ENCODE data around the gene SHCBP1L.

DNA sequence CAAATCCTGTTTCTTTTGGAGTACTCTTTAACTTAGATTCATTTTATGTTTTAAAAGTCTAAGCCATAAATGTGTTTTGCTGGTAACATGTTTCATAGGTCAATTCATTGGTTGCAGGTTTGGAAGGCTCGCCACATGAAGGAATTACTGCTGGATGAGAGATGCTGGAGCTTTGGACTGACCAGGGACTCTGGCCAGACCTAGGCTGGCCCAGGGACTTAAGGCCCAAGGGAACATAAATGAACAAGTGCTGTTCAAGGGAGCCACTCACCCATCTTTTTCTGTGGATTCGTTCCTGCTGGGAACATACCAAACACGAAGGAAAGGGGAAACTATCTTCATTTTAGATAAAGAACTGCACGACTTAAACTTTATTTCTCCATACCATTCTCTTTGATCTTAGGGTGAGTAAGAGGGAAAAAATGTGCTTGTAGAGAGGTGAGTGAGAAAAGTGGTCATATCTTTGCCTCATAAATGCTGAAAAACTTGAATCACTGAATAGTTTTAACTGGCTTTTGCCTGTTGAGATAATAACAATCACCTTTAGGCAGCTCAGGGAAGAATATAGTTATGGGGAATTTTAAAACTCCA is 15.3 kb upstream of the SHCBP1L start:
- TF ChIP-seq GATA3 (IDR thresholded peaks at IDR 0.05; ENCODE audit: low read depth, low read length) (no peak), GATA2 (IDR thresholded peaks at IDR 0.05; ENCODE audit: low read depth, low read length) (no peak)
